ENCODE results near the gene PLEKHD1.

Gene PLEKHD1

DNA sequence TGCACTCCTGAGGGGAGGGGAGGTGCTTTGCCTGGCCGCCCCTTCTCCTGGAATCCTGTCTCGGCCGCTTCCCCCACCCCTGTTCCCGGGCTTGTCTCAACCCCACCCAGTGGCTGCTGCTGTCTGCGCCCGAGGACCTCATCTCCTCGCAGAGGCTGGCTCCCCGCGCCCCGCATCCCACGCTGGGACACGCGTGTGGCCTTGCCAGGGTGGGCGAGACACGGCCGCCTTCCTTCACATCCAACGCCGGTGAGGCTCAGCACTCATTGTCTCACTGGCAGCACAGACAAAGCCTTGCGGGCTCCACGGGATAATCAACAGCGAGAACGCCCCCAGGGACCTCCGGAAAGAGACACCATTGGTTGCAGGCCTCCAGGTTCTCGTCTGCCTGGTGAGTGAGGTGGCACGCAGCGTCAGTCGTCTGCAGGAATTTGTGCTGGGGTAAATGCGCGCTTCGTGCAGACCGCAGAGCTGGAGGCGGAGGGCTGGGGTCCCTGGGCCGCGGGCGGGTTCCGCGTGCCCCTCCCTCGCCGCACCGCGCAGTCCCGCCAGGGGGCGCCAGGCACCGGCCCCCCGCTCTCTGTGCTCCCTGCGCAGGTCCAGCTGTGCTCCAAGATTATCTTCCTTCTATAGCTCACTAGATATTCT lies 63.3 kb downstream of the PLEKHD1 start:
- no peak for DNase-seq (ENCODE audit: low read depth)

DNA sequence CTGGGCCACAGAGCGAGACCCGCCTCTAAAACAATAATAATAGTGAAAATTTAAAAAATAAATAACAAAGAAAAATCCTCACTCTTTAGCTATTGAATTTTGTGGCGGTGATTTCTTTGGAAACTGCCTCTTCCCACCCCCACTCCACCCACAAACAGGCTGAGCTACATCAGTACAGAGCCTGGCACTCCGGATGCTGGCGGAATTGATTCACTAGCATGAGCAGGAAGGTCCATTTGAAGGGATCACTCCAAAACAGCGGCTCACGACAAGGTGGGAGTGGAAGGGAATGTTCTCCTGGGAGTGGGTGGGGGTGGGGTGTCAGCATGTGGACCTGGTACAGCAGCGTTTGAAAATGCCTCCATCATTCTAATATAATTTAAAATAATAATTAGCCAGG lies 64.0 kb downstream of the PLEKHD1 start:
- no peak for DNase-seq (ENCODE audit: low read depth)

DNA sequence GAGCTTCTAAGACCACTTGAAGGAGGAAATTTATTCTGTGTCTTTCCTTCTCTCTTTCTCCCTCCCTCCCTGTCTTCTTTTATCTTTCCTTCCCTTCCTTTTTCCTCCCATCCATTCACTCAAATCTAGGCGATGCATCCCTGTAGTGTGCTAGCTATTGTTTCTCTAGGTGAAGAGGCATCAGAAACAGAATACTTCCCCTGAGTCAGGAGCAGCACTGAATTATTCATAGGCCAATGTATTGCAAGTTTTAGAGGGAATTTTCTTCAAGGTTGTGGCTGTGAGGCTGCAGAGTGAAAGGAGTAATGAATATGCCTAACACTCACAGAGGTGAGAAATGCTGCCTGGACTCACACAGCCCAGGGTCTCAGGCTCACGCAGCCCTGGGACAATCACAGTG lies 67.0 kb downstream of the PLEKHD1 start:
- DNase-seq (ENCODE audit: low read depth): no peak

DNA sequence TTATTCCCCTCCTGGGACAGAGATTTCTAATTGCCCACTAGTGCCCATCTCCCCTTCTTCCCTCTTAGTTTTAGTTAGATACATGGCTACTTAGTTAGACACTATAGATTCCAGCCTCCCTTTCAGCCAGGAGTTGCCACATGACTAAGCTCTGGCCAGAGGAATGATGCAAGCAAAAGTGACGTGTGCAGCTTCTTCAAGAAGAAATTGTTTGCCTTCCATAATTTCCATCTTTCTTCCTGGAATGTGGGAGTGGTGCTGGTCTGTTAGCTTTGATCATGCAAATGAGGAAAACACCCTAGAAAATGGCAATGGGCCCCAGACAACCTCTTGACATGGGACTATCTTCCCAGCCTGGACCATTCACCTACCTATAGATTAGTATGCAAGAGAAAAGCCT lies 68.7 kb downstream of the PLEKHD1 start:
- DNase-seq (ENCODE audit: low read depth): peak; percentile 92

DNA sequence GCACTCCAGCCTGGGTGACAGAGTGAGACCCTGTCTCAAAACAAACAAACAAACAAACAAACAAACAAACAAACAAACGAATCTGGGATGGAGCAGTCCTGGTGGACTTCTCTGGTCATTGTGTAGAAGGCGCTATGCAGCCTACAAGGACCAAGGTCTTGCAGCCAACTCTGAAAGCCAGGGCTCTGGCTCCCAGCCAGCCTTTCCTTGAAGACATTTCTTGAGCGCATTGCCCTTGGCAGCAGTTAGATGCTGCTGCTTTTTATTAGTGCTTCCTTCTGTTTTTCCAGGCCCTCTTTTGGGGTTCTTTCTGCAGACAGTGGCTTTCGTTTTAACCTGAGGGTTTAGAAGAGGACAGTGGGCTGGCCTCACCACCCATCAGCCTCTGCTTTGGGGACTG lies 70.0 kb downstream of the PLEKHD1 start:
- DNase-seq (ENCODE audit: low read depth): no peak

DNA sequence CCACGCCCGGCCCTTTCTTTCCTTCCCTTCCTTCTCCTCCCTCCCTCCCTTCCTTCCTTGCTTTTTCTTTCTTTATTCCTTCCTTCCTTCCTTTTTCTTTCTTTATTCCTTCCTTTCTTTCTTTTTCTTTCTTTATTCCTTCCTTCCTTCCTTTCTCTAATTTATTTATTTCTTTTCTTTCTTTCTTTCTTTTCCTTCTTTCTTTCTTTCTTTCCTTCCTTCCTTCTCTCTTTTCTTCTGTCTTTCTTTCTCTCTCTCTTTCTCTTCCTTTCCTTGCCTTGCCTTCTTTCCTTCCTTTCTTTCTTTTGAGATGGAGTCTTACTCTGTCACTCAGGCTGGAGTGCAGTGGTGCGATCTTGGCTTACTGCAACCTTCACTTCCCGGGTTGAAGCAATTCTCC lies 74.2 kb downstream of the PLEKHD1 start:
- no peak for DNase-seq (ENCODE audit: low read depth)

DNA sequence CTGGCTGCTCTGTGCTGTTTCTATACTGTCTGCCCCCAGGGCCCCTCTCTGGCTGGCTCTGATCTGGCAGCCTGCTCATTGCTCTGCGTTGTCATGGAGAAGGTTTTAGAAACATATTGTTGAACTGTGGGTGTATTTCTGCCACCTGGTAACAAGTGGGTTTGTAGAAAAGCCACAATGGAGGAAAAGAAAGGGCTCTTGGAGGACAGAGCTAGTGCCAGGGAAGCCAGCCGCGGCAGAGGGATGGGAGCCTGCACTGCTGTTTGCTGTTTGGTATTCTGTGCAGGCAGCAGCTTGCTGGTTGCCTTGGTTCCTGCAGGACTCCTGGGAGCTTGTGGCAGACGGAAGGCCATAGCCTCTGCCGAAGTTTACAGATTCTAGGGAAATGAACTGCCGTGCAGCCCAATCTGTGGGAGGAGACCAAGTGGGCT lies 75.1 kb downstream of the PLEKHD1 start:
- no peak for DNase-seq (ENCODE audit: low read depth)

DNA sequence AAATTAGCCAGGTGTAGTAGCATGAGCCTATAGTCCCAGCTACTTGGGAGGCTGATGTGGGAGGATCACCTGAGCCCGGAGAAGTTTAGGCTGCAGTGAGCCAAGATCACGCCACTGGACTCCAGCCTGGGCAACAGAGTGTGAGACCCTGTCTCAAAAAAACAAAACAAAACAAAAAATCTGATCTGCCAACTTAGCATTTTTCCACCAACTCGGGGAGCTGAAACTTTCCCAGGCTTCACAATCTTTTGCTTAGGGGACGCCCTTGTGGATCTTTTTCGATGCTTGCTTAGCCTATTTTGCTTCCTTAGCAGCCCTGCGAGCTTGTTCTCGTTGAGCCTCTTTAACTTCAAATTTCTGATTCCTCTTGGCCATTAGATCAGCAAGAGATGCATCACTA lies 76.3 kb downstream of the PLEKHD1 start:
- DNase-seq (ENCODE audit: low read depth): no peak

DNA sequence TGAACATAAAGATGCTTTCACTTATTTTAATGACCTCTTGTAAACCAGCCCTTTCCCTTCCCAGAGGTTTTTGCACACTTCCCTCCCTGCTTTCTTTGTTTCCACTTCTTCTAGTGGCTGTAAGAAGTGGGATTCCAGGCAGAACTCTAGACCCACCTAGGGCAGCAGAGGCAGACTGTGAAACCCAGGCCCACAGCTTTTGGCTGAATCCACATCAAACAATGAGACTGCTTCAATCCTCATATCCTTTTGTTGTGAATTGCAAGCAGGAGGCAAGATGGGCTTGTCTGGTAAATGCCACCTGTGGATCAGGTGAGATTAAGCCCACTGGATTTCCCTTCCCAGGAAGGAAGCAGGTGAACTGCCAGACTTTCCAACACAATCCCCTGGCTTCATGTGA lies 77.4 kb downstream of the PLEKHD1 start:
- no peak for DNase-seq (ENCODE audit: low read depth)

DNA sequence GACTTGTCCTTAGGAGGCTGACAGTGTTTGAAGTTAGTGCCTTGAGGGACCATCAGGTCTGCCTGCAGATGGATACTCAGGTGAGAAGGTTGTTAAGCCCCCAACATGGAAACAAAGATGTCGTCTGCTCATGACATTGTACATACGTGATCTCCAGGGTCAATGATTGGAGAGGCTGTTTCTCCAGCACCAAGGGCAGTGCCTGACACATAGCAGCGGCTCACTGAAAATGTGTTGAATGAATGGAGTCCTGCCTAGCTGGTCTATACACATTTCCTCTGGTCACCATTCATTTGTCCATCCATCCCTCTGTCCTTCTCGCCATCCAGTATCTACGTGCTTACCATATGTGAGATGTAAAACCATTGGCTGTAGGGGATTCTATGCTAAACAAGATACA lies 83.0 kb downstream of the PLEKHD1 start:
- no peak for DNase-seq (ENCODE audit: low read depth)

DNA sequence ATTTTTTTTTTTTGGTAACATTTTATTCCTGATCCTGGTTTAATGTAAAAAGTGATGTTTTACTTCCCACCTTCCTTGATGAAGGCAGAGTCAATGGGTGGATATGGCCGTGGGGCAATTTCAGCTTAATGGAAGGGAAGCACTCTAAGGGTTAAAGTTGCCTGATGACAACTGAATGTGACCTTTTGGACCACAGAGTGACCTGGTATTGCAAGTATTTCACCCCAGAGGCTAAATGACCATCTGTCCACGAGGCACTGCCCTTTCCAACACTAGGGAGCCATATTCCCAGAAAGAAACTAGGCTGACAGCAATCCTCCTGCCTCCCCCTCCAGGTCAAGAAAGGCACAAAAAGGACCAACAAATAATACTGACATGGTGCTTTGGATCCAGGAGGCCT lies 85.3 kb downstream of the PLEKHD1 start:
- no peak for DNase-seq (ENCODE audit: low read depth)

DNA sequence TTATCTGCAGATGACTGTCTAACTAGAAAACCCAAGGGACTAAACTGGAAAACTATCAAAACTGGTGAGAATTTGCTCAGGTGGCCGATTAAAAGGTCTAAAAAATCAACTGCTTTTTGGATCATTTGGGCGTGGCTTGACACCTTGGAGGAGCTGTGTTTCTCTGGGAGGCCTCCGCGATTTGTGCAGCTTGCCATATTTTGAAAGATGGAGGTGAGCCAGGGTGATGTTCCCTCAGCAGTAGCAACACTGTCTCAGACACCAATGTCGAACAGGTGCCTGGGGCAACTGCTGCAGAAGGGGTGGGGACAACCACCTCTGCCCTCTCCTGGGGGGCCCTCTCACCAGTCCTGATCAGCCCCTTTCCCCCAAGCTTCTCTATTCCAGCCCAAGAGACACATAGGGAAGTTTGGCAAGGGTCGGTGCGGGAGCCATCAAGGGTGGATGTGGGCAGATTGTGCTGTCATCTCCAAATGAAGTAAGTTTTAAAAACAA lies 86.4 kb downstream of the PLEKHD1 start:
- no peak for DNase-seq (ENCODE audit: low read depth)

DNA sequence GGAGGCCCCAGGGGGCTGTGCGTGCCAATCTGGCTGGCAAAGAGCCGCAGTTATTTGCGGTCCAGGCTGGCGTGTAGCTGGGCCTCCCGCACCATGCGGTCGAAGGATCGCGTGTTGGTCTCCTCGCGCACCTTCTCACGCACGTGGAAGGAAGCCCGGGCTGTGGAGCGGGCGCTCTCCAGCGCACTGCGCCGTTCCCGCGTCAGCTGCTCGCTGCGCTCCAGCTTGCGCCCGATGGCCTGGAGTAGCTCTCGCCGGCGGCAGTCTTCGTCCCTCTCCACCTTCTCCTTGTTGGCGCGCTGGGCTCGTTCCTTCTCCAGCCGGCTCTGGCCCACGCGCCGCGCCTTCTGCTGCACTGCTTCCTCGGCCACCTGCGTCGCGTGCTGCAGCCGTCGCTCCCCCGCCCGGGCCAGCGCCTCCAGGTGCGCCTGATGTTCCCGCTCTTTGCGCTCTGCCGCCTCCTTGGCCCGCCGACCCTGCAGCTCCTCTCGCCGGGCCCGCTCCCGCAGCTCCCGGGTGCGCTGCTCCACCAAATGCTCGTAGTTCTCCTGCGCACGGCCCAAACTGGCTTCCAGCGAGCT lies 87.0 kb downstream of the PLEKHD1 start:
- DNase-seq (ENCODE audit: low read depth): no peak

DNA sequence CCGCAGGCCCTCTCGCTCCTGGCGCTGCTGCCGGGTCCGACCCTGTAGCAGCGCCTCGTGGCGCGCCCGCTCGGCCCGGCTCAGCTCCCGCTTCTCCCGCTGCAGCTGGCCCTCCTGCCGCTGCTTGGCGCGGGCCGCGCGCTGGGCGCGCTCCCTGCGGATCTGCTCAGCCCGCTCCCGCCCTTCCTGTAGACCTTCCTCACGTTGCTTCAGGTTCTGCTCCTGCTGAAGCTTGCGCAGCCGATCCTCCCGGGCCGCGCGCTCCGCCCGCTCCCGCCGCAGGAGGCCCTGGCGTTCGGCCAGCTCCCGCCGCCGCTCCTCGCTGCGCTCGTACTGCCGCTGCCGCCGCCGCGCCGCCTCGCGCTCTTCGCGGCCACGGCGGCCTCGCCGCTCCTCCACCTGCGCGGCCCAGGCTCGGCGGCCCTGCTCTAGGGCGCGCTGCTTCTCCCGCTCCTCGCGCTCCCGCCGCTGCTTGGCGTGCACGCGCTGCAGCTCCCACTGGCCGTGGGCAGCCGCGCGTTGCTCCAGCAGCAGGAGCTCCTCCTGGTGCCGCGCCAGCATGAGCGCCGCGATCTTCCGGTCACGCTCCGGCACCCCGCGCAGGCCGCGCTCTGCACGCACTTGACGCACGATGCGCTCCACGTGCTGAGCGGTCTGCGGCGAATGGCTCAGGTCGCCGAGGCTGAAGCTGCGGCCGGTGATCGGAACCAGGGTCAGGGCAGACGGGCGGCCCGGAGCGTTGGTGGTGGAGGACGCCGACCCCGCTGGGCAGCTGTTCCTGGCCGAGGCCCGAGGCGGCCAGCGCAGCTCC lies 87.7 kb downstream of the PLEKHD1 start:
- DNase-seq (ENCODE audit: low read depth): no peak

DNA sequence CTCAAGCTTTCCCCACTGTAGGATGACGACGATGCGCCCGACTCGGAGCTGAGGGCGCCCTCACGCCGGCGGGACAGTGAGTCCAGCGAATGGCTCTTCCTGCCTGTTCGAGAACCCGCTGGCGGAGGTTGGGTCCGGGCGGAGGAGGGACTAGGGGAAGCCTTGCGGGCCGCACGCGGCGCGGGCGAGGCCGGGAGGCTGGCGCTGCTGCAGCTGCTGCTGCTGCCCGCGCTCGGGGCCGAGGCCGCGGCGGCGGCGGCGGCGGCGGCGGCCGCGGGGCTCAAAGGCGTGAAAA lies 88.3 kb downstream of the PLEKHD1 start:
- no peak for DNase-seq (ENCODE audit: low read depth)

DNA sequence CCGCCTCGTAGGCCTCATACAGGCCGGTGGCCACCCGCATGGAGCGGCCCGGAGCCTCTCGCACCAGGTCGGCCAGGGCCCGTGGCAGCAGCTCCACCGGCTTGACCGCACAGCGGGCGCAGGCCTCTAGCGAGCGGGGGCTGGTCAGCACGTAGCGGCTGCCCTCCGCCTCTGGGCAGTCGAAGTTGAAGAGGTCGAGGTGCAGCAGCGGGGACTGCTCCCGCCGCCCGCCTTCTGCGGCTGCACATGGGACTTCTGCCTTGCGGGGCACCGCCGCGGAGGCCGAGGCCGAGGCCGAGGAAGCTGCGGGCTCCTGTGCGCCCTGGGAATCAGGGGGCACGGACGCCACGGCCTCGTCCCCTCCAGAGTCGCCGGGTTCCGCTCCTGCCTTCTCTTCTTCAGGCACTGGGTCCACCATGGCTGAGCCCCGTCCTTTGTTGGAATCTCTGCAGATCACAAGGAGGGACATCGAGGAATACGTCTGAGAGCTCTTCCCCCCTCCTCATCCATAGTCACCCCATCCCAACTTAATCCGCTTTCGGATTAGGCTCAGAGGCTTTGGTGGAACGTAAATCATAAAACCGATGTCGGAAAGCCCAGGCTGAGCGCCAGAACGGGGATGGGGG lies 88.8 kb downstream of the PLEKHD1 start:
- no peak for DNase-seq (ENCODE audit: low read depth)

DNA sequence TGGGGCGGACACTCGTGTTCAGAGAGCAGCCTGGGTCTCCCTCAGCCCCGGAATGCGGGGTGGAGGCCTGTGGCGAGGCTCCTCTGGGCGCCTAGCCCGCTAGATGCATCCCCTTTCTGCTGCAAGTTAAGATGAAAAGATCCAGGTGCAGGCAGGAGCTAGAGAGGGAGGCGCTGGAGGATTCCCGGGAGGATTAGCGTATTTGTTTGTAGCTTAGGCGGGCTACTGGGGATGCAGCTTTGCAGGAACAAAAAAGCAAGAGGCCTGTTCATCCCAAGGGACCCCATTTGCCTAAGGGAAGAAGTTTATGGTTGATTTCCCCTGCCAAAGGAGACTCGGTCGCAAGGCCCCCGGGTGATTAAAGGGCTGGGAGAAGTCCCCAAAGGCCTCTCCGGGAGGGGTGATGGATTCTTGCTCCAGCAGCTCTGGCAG lies 89.3 kb downstream of the PLEKHD1 start:
- DNase-seq (ENCODE audit: low read depth): no peak

DNA sequence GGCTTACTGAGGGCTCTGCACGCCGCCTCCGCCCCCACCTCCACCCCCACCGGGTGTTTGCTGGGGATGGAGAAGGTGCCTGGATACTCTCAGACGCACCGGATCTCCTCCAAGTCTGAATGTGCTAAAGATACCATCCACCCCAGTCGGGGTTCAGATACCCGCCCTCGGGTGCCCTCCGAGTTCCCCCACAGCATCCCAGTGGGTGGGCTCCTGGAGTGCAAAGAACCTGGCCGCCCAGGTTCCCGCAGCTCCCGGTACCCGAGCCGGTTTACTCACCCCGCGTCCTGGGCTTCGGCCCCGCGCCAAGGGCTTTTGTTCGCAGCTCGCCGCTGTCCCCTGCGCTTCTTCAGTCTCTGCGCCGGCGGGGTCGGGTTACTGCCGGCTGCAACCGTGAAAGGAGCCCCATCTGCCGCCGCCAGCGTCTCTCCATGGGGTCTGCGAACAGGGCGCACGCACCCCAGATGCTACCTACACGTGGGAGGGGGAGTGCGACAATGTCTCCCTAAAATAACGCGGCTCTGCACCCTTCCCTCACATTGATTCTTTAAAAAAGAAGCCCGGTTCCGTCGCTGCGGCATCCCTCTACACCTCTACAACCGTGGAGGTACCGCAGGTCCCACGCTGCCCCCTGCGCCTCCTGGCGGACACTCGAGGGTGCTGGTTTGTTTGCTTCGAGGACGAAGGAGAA lies 89.9 kb downstream of the PLEKHD1 start, which contains the start of gene CCDC177:
Gene CCDC177, minus strand, starts transcription at position 609 of the 691 bp plus-strand sequence. CDS start 1,249 bp downstream, outside the sequence.
- DNase-seq (ENCODE audit: low read depth): peak; percentile 56

DNA sequence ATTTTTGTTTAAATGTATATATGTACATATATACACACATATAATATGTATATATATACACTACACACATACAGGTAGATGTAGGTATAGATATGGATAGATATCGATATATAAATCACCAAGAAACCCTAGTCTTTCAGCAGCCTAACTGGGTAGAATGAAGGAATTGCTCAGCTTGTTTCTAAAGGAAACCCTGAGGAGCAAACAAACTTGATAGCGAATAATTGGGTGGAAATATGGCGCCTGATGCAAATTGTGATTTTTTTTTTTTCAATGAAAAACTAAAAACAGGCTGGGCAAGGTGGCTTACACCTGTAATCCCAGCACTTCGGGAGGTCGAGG lies 90.4 kb downstream of the PLEKHD1 start:
- DNase-seq (ENCODE audit: low read depth): no peak

DNA sequence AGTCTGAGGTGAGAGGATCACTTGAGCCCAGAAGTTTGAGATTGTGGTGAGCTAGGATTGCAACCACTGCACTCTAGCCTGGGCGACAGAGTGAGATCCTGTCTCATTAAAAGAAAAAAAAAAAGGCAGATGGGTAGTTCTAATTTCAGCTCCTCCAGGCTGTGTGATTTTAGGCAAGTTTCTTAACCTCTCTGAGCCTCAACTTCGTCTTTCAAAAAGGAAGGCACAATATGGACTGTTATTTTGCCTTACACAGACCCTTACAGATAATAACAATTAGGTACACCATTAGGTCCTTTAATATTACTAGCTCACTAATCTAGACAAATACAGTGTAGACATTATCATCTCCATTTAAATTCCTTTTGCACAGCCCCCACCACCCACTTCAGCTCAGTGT lies 94.9 kb downstream of the PLEKHD1 start:
- DNase-seq (ENCODE audit: low read depth): no peak

DNA sequence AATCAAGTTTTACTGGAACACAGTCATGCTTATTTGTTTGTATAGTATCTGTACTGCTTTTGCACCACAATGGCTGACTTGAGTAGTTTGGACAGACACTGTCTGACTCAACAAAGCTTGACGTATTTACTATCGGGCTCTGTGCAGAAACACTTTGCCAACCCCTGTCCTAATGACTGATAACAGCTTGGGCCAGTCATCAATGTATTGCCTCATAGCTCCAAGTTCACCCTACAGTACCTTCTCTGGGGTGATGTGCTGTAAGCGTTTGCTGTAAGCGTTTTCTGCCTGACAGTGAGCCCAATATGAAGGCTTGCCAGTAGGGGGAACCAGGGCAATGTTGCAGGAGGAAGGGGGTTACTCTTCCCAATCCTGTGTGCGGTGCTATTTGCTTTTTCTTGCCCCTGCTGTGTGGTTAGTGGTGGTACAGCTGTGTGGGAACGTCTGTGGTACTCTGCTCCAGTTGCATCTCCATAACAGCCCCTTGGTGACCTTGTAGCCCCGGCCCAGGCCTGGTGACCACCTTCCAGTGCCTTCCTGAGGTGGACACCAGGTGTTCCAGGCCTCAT lies 95.6 kb downstream of the PLEKHD1 start:
- DNase-seq (ENCODE audit: low read depth): peak; percentile 98
